Activated gamma-delta T cell treated with Interleukin-2 at 50 U/mL for 16 hours (primary cell): ENCODE measurements around the gene NTSR1.

Source experiments
- DNase-seq: peaks from one replicate; pipeline ENCODE4 v3.0.0-alpha.2; 2020

NTSR1 gene

DNA sequence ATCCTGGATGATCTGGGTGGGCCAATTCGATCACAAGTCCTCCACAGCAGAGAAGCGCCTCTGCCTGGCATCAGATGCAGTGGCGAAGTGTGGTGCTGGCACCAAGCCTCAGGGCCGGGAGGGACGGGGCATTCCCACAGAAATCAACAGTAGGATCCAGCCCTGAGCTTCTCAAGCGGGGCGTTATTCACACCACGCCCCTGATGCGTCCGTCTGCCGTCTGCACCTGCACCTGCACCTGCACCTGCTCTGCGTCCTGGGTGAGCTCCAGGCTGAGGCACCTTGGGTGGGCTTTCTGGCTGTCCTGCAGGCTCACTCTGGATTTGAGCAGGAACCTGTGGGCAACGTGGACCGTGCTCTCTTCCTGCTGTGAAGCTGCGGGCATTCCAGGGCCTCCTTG is 13.8 kb upstream of the NTSR1 start:
- DNase-seq = no peak

DNA sequence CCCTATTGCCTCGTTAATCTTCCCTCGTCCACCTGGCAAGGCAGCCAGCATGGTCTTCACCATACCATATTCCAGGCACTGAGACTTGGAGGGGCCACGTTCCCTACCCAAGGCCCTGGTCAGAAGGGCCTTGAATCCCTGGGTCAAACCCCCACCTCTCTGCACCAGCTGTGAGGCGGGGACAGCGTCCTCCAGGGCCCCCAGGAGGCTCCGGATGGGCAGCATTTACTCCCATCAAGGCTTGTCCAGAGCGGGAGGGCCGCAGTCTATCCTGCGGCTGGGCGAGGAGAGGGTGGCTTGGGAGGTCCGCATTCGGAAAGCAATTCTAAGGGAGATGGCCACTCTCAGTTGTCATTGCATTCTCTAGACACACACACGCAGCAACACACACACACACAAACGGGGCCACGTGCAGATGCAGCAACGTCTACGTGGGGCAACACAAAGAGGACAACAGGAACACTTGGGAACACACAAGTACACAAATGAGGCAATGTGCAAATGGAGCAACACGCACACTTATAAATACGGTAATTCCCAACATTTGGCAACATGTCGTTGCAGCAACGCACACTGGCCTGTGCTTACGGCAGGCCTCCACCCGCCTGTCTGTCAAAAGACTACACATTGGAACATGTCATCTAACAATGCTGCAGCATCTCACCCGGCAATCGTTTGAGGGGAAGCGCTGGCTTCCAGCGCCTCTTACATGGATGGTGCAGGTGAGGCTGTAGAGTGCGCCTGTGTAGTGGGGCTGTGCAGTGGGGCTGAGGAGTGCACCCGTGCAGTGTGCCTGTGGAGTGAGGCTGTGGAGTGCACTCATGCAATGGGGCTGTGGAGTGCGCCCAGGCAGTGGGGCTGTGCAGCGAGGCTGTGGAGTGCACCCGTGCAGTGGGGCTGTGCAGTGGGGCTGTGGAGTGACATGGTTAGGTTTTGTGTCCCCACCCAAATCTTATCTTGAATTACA is 12.9 kb upstream of the NTSR1 start:
- no peak for DNase-seq

DNA sequence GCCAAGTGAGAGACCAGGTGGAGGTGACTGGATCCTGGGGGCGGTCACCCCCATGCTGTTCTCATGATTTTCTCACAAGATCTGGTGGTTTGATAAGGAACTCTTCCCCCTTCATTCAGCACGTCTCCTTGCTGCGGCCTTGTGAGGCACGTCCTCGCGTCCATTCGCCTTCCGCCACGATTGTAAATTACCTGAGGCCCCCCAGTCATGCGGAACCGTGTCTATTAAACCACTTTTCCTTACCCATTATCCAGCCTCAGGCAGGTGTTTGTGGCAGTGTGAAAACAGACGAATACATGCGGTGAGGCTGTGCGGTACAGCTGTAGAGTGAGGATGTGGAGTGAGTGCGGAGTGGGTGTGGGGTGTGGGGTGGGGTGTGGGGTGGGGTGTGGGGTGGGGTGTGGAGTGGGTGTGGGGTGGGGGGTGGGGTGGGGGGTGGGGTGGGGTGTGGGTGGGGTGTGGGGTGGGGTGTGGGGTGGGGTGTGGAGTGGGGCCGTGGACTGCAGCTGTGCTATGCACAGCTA is 12.1 kb upstream of the NTSR1 start:
- no peak for DNase-seq

DNA sequence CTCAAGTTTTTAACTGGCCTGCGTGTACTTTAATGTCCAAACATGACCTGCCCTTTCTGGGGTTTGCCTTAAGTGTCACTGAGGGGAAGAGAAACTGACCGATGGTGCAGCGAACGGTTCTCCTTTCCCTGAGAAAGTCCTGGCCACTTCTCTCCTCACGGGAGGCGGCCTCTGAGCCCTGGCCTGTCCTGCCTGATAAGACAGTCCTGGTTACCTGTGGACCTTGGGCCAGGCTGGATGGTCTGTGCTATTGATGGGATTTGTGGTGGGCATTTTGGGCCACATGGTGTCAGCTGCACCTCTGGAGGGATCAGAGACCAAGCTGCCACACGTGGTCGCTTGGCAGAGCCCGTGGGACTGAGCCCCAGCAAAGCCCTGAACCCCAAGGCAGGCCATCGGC is 11.6 kb upstream of the NTSR1 start:
- DNase-seq = no peak

DNA sequence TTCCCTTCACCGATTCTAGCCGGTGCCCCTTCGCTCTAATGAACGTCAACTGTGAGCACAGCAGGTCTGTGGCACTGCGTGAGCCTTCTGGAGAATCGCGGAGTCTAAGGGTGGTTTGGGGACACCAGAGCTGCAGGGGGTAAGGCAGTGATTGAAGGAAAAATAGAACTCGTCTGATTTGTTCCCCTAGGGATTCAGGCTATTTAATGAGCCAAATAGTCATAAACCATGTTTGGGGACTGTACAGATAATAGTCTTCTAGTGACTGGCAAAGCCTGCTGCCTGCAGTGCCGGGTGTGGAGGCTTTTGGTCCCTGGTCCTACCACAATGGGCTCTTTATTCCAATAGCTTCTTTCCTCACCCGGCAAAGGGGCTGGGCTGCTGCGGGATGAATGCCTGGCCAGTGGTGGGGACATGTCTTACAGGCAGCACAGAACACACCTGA is 11.1 kb upstream of the NTSR1 start:
- DNase-seq = no peak

DNA sequence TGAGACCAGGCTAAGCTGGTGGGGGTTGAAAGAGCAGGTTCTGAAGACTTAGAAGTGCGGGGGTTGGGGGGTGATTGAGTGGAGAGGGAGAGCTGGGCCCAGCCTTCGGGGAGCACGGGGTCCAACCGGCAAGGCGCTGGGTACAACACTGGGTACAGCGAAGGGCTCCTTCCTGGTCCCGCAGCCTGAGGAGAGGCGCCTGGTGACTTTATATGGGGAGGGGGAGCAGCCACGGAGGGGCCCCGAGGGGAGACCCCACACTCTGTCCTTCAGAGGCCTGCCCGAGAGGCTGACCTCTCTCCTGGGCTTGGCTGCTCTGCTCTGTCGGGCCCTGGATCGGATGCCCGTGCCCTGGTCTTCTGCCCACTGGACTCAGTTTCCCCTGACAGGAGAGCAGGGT is 10.4 kb upstream of the NTSR1 start:
- DNase-seq = no peak

DNA sequence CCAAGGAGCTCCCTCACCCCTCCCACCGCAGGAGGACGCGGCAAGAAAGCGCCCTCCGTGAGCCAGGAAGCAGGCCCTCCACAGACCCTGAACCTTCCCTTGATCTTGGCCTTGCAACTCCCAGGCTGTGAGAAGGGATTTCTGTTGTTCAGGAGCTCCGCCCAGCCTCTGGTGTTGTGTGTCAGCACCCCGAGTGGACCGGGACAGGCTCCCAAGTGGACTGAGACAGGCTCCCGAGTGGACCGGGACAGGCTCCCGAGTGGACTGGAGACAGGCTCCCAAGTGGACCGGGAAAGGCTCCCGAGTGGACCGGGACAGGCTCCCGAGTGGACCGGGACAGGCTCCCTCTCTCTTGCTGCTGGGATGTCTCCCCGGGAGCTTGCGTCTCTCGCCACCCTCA is 9.3 kb upstream of the NTSR1 start:
- DNase-seq = no peak

DNA sequence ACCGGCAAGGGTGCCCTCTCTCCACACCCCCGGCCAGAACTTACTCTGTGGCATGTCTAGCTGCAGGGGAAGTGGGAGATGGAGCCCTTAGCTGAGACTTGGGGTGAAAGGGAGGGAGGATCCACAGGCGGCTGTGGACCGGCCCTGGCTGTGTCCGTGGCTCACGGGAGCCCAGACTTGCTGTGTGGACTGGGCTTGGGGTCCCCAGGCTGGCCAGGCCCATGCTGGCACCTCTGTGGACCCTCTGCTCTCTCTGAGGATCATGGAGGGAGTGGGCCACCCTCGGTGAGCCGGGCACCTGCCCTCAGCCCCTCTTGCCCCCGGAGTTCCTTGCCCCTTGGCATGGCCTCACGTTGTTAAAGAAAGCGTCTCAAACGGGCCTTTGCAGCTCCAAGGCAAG is 8.9 kb upstream of the NTSR1 start:
- no peak for DNase-seq

DNA sequence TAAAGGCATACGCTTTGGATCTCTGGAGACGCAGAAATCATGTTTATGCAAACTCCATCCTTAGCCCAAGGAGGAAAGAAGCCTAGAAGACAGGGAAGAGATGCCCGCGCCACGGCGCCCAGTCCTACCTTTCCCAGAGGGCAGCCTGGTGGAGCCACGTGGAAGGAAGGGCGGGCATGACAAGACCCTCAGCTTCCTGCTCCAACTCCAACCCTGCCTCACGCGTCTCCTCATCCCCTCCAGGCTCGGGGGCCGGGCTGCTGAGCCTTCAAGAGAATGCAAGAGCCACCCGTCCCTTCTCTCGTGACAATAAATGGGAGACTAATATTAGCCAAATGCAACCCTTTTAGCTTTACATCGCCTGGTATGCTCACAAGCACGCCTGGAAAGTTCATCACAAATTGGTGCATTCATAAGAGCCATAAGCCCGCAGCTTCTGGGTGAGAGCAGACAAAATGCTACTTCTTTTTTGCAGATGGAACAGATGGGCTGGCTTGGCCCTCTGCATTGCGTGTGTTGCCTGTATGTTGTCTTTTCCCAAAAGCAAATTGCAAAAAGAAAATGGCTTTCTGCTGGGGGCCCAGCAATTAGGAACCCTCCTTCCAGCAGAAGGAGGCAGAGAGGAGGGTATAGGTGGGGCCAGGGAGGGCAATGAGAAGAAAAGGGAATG is 8.2 kb upstream of the NTSR1 start:
- DNase-seq = no peak

DNA sequence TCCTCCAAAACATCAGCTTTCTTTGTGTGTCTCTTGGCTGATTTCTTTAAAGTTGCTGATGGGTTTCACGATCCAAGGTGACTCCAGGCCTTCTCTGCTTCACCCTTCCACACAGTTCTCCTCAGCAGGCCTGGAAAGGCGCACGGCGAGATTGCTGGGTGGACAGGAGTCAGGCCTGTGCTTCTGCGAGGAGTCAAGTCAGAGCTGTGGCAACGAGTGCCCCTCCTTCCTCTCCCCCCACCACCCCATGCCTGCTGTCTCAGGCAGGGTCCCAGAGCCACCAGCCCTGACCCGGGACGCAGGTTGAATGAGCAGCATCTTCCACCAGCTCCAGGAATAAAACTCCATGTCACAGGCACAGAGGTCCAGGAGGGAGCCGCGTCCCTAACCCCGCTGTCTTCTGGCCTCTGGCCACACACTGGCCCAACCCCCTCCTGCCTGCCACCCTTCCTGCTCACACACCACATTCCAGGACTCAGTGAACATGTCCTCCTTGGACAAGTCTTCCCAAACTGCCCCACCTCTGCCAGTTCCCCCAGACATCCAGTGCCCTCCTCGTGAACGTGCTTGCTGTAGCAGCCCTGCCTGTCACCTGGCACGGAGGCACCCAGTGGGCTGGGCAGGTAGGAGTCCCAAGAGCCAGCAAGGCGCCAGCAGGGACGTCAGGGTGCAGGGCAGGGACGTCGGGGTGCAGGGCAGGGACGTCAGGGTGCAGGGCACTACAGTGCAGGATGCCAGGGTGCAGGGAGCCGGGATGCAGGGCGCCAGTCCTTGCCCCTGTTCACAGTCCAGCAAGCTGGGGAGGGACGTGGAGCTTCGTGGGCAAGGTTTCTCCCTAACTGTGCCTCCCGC is 7.2 kb upstream of the NTSR1 start:
- DNase-seq = no peak

DNA sequence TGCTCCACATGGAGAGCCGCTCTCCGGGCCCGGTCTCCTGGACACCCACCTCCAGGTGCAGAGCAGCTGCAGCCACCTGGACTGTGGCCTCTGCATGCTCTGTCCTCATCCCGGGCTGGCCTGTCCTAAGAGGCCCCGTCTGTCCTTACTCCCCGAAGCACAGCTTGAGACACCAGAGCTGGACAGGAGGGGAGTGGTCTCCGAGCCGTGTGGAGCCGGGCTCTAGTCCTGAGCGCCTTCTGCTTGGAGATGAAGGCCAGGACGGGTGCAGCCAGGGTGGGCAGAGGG is 6.7 kb upstream of the NTSR1 start:
- no peak for DNase-seq

DNA sequence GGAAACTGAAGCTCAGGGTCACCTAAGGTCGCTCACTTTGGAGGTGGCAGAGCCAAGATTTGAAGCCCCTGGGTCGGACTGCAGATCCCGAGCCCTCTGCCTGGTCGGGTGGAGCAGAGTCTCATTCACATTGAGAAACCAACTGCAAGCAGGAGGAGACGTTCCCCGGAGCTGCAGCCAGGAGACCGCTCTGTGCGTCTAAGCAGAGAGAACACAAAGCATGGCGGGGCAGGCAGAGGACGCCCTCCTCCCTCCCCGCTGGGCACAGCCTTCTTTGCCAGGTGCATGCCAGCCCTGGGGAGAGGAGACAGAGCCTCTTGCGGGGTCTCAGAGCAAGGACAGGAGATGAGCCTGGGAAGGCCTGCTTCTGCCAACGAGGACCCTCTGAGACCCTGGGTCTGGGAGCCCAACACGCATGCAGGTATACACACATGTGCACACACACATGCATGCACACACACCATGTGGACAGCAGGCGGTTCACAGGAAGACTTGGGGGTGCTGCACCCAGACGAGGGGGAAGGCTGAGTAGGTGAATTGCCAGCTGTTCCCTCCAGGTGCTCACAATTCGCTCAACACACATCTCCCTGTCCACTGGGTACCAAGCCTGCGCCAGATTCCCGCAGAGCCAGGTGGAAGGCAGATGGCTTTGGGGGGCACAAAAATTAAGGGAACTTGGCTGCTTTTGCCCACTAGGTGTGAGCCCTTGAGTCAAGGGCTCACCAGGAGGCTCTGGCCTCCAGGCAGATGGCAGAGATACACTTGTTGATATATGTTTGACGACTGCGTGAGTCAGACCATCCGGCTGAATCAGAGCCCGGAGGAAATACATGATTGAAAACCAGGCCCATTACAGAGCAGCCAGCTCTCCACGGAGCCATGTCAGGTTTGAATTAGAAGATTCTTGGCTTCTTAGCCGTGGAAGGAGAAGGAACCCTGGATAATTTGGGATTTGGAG is 5.5 kb upstream of the NTSR1 start:
- peak; percentile 31 for DNase-seq

DNA sequence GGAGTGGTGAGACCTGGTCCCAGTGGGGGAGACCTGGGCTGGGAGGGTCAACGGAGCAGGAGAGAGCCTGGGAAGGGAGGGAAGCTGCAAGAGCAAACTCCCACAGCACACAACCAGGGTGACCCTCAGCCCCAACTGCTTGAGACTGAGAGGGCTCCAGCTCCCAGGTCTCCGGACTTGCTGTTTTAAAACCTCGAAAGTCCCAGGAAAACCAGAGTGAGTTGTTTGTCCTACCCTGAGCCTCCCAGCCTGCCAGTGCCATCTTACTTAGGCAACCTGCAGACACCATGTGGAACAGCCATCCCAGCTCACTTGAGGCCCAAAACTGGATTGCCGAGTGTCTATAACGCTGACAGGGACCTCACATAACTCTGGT is 4.8 kb upstream of the NTSR1 start:
- no peak for DNase-seq

DNA sequence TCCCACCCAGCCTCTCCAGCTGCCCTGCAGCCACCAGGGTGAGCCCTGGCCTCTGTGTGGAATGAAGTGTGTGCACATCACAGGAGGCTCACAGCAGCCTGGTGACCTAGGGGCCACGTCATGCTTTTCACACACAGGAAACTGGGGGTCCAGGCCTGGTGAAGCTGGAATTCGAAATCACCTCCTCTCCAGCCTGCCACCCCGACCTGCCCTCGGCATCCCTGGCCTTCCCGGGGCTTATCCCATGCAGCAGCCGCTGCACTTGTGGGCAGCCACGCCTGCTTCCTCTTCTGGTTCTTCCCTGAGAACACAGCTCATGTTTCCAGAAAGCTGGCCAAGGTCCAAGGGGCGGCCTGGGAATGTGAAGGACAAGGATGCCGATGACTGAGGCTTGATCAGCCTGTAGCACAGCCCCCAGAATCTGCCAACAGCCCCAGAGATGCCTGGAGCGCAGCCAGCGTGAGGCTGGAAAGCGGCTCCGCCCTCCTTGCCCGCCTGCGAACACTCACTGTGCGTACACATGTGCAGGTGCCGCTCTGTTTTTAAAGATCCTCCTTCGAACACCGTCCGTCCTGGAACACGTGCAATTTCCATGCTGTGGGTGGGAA is 4.2 kb upstream of the NTSR1 start:
- no peak for DNase-seq

DNA sequence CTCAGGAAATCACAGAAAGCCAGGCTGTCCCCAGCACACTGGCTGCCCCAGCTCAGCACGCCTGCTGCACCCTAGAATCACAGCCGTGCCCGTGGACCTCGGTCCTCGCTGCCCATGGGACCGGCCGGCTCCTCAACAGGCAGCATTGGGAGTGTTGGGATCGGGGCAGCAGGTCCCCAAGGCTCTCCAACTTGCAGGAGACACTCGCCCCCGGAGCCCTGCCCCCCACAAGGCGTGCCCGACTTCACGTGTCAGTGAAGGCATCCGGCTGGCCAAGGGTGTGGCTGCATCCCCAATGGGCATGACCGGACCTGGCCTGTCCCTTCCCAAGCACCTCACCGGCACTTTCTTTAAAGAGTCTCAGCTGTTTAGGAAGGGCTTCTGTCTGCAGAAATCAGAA is 3.0 kb upstream of the NTSR1 start:
- DNase-seq = no peak

DNA sequence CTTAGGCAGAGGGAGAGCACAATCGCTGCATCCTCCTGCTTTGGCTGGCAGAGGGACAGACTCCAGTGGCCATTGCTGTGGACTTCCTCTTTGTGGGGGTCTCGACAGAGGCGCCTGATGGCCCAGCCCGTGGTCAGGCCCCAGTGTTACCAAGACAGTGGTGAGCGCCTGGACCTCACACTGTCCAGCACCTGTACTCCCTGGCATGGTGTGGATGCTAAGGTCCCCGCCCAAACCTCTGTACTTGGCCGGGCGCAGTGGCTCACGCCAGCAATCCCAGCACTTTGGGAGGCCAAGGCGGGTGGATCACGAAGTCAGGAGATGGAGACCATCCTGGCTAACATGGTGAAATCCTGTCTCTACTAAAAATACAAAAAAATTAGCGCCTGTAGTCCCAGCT is 2.3 kb upstream of the NTSR1 start:
- no peak for DNase-seq

DNA sequence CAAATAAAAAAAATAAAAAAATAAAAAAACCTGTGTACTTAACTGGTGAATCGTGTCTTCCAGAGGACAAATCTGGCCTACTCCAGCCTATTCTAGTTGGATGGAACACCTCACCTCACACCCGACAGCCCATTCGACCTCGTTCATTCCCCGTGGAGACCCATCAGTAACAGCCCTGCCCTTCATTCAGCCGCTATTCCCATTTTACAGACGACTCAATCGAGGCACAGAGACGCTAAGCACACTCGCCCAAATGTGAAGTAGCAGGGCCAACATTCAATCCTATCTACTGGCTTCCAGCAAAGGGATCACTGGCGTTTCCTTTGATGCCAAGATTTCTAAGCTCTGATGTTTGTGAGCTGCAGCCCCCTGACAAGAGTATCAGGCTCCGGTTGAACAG is 1.8 kb upstream of the NTSR1 start:
- no peak for DNase-seq

DNA sequence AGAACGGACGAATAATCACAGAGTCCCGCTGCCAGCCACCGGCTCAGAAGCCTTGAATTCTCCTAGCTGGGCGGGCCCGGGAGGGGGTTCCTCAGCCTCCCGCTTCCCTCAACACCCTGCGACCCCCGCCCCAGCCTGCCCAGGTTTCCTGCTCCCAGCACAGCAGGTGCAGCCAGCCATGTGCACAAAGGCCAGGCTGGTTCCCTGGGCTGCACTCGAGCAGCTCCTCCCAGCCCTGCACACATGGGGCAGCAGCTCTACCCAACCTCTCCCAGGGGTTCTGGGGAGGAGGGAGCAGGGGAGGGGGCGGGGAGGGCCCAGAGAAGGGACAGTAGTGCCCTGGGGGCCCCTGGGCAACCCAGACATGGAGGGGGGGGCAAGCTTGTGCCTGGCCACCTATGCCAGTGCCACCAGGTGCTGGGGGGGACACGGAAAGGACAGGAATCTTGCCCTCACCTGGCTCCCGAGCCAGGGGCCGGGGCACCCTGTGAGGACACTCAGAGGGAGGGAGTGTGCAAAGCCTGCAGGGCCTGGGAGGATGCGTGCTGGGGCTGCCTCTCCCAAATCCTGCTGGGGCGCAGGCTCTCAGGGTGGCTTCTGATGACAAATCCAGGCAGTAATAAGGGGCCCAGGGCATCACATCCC is 1.2 kb upstream of the NTSR1 start:
- DNase-seq = no peak

DNA sequence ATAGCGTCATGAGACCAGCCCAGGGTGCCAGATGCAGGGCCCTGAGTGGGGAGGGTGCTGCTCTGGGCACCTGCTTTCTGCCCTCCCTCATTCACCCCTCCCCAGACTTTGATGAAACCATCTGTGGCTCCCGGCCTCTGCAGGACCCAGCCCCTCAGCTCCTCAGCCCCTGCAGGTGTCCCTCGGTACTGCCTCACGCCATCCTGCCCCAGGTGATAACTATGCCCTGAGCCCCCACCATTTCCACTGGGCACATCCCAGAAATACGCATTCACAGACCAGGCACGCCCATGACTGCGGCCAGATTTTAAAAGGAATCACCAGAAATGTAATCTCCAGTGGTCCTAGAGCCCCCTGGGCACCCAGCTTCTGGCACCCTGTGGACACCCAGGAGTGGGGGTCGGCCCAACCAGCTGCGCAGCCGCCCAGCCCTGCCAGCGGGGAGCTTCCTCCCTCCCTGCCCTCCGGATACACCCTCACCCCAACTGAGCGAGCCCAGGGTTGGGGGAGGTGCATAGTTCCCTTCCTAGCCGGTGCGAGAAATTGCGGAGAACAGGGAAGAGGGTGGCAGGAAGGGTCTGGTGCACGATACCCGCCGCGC is 615 bp upstream of the NTSR1 start:
- no peak for DNase-seq

DNA sequence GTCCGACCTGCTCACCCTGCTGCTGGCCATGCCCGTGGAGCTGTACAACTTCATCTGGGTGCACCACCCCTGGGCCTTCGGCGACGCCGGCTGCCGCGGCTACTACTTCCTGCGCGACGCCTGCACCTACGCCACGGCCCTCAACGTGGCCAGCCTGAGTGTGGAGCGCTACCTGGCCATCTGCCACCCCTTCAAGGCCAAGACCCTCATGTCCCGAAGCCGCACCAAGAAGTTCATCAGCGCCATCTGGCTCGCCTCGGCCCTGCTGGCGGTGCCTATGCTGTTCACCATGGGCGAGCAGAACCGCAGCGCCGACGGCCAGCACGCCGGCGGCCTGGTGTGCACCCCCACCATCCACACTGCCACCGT is 885 bp downstream of the NTSR1 start:
- no peak for DNase-seq
